Stimulated activated naive B cell treated with anti-CD40 and anti-IgM and Interleukin-4, amounts not matched to agents 10 μg/mL and 1 μg/mL and 100 μg/mL, for 72 hours (primary cell): ENCODE results near the gene ATM.
A peak's percentile ranks its signal among the peaks of the same experiment; 100 is the strongest.
"Not testable (repeated sequence)": the region's sequence is repeated elsewhere in the genome, so short reads cannot be mapped to it uniquely, and the experiment has no call there.

Experiments
- ATAC-seq, 2 donors: fragments of 150-1000 bp; cut with Tn5 transposase; replicated peaks; 2 replicates each; pipeline ENCODE4 v1.10.0; 2021; ENCODE audit warnings: moderate library complexity in 1 of 2
- DNase-seq: peaks from one replicate; pipeline ENCODE4 v3.0.0; 2021
- H3K27ac Mint-ChIP-seq: one replicate; pipeline ENCODE4 v1.8.0; 2022; ENCODE audit warnings: mild to moderate bottlenecking, mixed read lengths
- H3K27me3 Mint-ChIP-seq, 2 donors: one replicate each; pipeline ENCODE4 v1.8.0; 2022; ENCODE audit warnings: mixed read lengths in 2 of 2
- H3K36me3 Mint-ChIP-seq, 2 donors: one replicate each; pipeline ENCODE4 v1.8.0; 2022; ENCODE audit warnings: mixed read lengths in 2 of 2, mild to moderate bottlenecking in 1 of 2
- H3K4me1 Mint-ChIP-seq, 2 donors: one replicate each; pipeline ENCODE4 v1.8.0; 2022; ENCODE audit warnings: mixed read lengths in 2 of 2, mild to moderate bottlenecking in 1 of 2
- H3K4me3 Mint-ChIP-seq, 2 donors: one replicate each; pipeline ENCODE4 v1.8.0; 2022; ENCODE audit warnings: mild to moderate bottlenecking in 2 of 2, mixed read lengths in 2 of 2, moderate library complexity in 1 of 2
- H3K9me3 Mint-ChIP-seq, 2 donors: one replicate each; pipeline ENCODE4 v1.8.0; 2022; ENCODE audit warnings: mixed read lengths in 2 of 2, mild to moderate bottlenecking in 1 of 2

Gene ATM

GRCh38 chr11:108233277-108233945, 10.5 kb downstream of the ATM start:
- Mint-ChIP-seq H3K36me3 (peaks cover 46 to 54% of the 10 kb centered on the region in 2 donors), H3K9me3 (peaks cover 0 to 2% of the 10 kb centered on the region in 2 donors), H3K4me3 (no peak overlapping the region), H3K4me1 (peaks cover 17 to 28% of the 10 kb centered on the region in 2 donors), H3K27ac (peak overlapping the region; percentile 37), H3K27me3 (no peaks in the 10 kb centered on the region)
- DNase-seq = no peak
- no peak for ATAC-seq

- DNase-seq (no peak), ATAC-seq (no peak)
- Mint-ChIP-seq H3K27ac (no peak overlapping the region), H3K27me3 (no peaks in the 10 kb centered on the region), H3K36me3 (peaks cover 51 to 59% of the 10 kb centered on the region in 2 donors), H3K4me1 (peaks cover 19 to 40% of the 10 kb centered on the region in 2 donors), H3K4me3 (no peak overlapping the region), H3K9me3 (peaks cover 0 to 2% of the 10 kb centered on the region in 2 donors)
These were observed 12.3 kb downstream of the ATM start for GRCh38 chr11:108235192-108235591.

GRCh38 chr11:108235633-108236032, 12.8 kb downstream of the ATM start:
- peaks cover 20 to 43% of the 10 kb centered on the region in 2 donors for H3K4me1 Mint-ChIP-seq
- no peak for DNase-seq
- H3K27me3 Mint-ChIP-seq = no peaks in the 10 kb centered on the region
- ATAC-seq = no peak
- peaks cover 50 to 59% of the 10 kb centered on the region in 2 donors for H3K36me3 Mint-ChIP-seq
- H3K9me3 Mint-ChIP-seq = peaks cover 0 to 2% of the 10 kb centered on the region in 2 donors
- H3K27ac Mint-ChIP-seq = peak overlapping the region; percentile 94
- H3K4me3 Mint-ChIP-seq = no peak overlapping the region

GRCh38 chr11:108237058-108237481, 14.2 kb downstream of the ATM start:
- peaks cover 20 to 48% of the 10 kb centered on the region in 2 donors for H3K4me1 Mint-ChIP-seq
- ATAC-seq = peak; percentile 75 to 78
- no peaks in the 10 kb centered on the region for H3K27me3 Mint-ChIP-seq
- peak overlapping the region; percentile 94 for H3K27ac Mint-ChIP-seq
- H3K36me3 Mint-ChIP-seq = peaks cover 48 to 52% of the 10 kb centered on the region in 2 donors
- H3K4me3 Mint-ChIP-seq = peak overlapping the region; percentile 64 to 75
- no peak for DNase-seq
- peaks cover 0 to 2% of the 10 kb centered on the region in 2 donors for H3K9me3 Mint-ChIP-seq

- DNase-seq = no peak
- no peak overlapping the region for H3K4me3 Mint-ChIP-seq
- peak overlapping the region; percentile 66 for H3K27ac Mint-ChIP-seq
- peaks cover 0 to 2% of the 10 kb centered on the region in 2 donors for H3K9me3 Mint-ChIP-seq
- ATAC-seq = no peak
- peaks cover 20 to 48% of the 10 kb centered on the region in 2 donors for H3K4me1 Mint-ChIP-seq
- peaks cover 34 to 39% of the 10 kb centered on the region in 2 donors for H3K36me3 Mint-ChIP-seq
- no peaks in the 10 kb centered on the region for H3K27me3 Mint-ChIP-seq
These were observed 16.2 kb downstream of the ATM start for GRCh38 chr11:108239076-108239475.

- no peak overlapping the region for H3K27ac Mint-ChIP-seq
- no peak for ATAC-seq
- no peak for DNase-seq
- H3K9me3 Mint-ChIP-seq = no peaks in the 10 kb centered on the region
- H3K4me3 Mint-ChIP-seq = no peak overlapping the region
- no peaks in the 10 kb centered on the region for H3K27me3 Mint-ChIP-seq
- H3K4me1 Mint-ChIP-seq = peaks cover 13 to 39% of the 10 kb centered on the region in 2 donors
- H3K36me3 Mint-ChIP-seq = peaks cover 28 to 46% of the 10 kb centered on the region in 2 donors
These were observed 18.6 kb downstream of the ATM start for GRCh38 chr11:108241330-108242037.

- Mint-ChIP-seq H3K27me3 (no peaks in the 10 kb centered on the region), H3K9me3 (no peaks in the 10 kb centered on the region), H3K4me1 (peaks cover 7 to 30% of the 10 kb centered on the region in 2 donors), H3K36me3 (peaks cover 27 to 47% of the 10 kb centered on the region in 2 donors), H3K4me3 (no peak overlapping the region), H3K27ac (no peak overlapping the region)
- ATAC-seq (no peak), DNase-seq (no peak)
These were observed 19.6 kb downstream of the ATM start for GRCh38 chr11:108242422-108242821.

- ATAC-seq = no peak
- H3K4me1 Mint-ChIP-seq = no peaks in the 10 kb centered on the region
- DNase-seq = no peak
- no peaks in the 10 kb centered on the region for H3K9me3 Mint-ChIP-seq
- H3K4me3 Mint-ChIP-seq = no peak overlapping the region
- H3K27me3 Mint-ChIP-seq = no peaks in the 10 kb centered on the region
- peaks cover 24 to 40% of the 10 kb centered on the region in 2 donors for H3K36me3 Mint-ChIP-seq
- no peak overlapping the region for H3K27ac Mint-ChIP-seq
These were observed 23.4 kb downstream of the ATM start for GRCh38 chr11:108246308-108246707.

GRCh38 chr11:108246885-108247284, 24.0 kb downstream of the ATM start:
- peaks cover 24 to 40% of the 10 kb centered on the region in 2 donors for H3K36me3 Mint-ChIP-seq
- no peak overlapping the region for H3K27ac Mint-ChIP-seq
- no peaks in the 10 kb centered on the region for H3K4me1 Mint-ChIP-seq
- ATAC-seq (no peak), DNase-seq (no peak)
- H3K27me3 Mint-ChIP-seq = no peaks in the 10 kb centered on the region
- no peaks in the 10 kb centered on the region for H3K9me3 Mint-ChIP-seq
- H3K4me3 Mint-ChIP-seq = no peak overlapping the region

GRCh38 chr11:108253176-108253575, 30.3 kb downstream of the ATM start:
- no peak overlapping the region for H3K4me3 Mint-ChIP-seq
- H3K27ac Mint-ChIP-seq = no peak overlapping the region
- ATAC-seq (no peak), DNase-seq (no peak)
- H3K9me3 Mint-ChIP-seq = no peaks in the 10 kb centered on the region
- H3K4me1 Mint-ChIP-seq = peaks cover 0 to 3% of the 10 kb centered on the region in 2 donors
- no peaks in the 10 kb centered on the region for H3K27me3 Mint-ChIP-seq
- H3K36me3 Mint-ChIP-seq = peaks cover 32 to 38% of the 10 kb centered on the region in 2 donors

GRCh38 chr11:108269583-108269982, 46.7 kb downstream of the ATM start:
- no peak for ATAC-seq
- no peak overlapping the region for H3K4me3 Mint-ChIP-seq
- peaks cover 3 to 8% of the 10 kb centered on the region in 2 donors for H3K4me1 Mint-ChIP-seq
- H3K27me3 Mint-ChIP-seq = no peaks in the 10 kb centered on the region
- peaks cover 32 to 38% of the 10 kb centered on the region in 2 donors for H3K36me3 Mint-ChIP-seq
- peaks cover 6 to 8% of the 10 kb centered on the region in 2 donors for H3K9me3 Mint-ChIP-seq
- DNase-seq = no peak
- peak overlapping the region; percentile 39 for H3K27ac Mint-ChIP-seq

- Mint-ChIP-seq H3K36me3 (peaks cover 45 to 52% of the 10 kb centered on the region in 2 donors), H3K9me3 (peaks cover 13 to 15% of the 10 kb centered on the region in 2 donors)
- H3K27ac Mint-ChIP-seq, H3K4me1 Mint-ChIP-seq, ATAC-seq, H3K27me3 Mint-ChIP-seq, DNase-seq, H3K4me3 Mint-ChIP-seq: not testable (repeated sequence)
These were observed 54.2 kb downstream of the ATM start for GRCh38 chr11:108276985-108277616.

GRCh38 chr11:108278546-108278945, 55.7 kb downstream of the ATM start:
- peak overlapping the region; percentile 66 for H3K27ac Mint-ChIP-seq
- no peak for ATAC-seq
- no peaks in the 10 kb centered on the region for H3K27me3 Mint-ChIP-seq
- peaks cover 13 to 15% of the 10 kb centered on the region in 2 donors for H3K9me3 Mint-ChIP-seq
- H3K4me3 Mint-ChIP-seq = no peak overlapping the region
- H3K4me1 Mint-ChIP-seq = peaks cover 6 to 7% of the 10 kb centered on the region in 2 donors
- H3K36me3 Mint-ChIP-seq = peaks cover 41 to 44% of the 10 kb centered on the region in 2 donors
- DNase-seq = no peak

GRCh38 chr11:108278954-108279353, 56.1 kb downstream of the ATM start:
- peaks cover 13% of the 10 kb centered on the region in 2 donors for H3K9me3 Mint-ChIP-seq
- H3K4me3 Mint-ChIP-seq = no peak overlapping the region

More at GRCh38 chr11:108278954-108279353, 56.1 kb downstream of the ATM start:
- peak overlapping the region; percentile 66 for H3K27ac Mint-ChIP-seq
- no peak for ATAC-seq
- H3K4me1 Mint-ChIP-seq = peaks cover 6 to 7% of the 10 kb centered on the region in 2 donors
- no peaks in the 10 kb centered on the region for H3K27me3 Mint-ChIP-seq
- no peak for DNase-seq
- H3K36me3 Mint-ChIP-seq = peaks cover 37 to 40% of the 10 kb centered on the region in 2 donors
